Endothelial cell (in vitro differentiated cells): ENCODE data around the gene AK9. TPM values are rescaled to one million over a fixed set of nuclear protein-coding genes. Genes with fewer than 3 reads are reported as not detected.
A peak's percentile ranks its signal among the peaks of the same experiment; 100 is the strongest.

Experiments
- DNase-seq: peaks from one replicate; pipeline ENCODE4 v3.0.0; 2021; ENCODE audit warnings: low spot score
- H3K27ac Mint-ChIP-seq: one replicate; pipeline ENCODE4 v1.8.0; 2021; ENCODE audit warnings: mixed read lengths, inconsistent platforms; ENCODE audit not compliant: unreplicated experiment
- H3K27me3 Mint-ChIP-seq: one replicate; pipeline ENCODE4 v1.8.0; 2021; ENCODE audit warnings: mild to moderate bottlenecking, moderate library complexity, mixed read lengths, inconsistent platforms; ENCODE audit not compliant: unreplicated experiment
- H3K36me3 Mint-ChIP-seq: one replicate; pipeline ENCODE4 v1.8.0; 2021; ENCODE audit warnings: mild to moderate bottlenecking, low read depth, mixed read lengths, inconsistent platforms; ENCODE audit not compliant: unreplicated experiment
- H3K4me1 Mint-ChIP-seq: one replicate; pipeline ENCODE4 v1.8.0; 2021; ENCODE audit warnings: mild to moderate bottlenecking, mixed read lengths, inconsistent platforms; ENCODE audit not compliant: unreplicated experiment
- H3K4me3 Mint-ChIP-seq: one replicate; pipeline ENCODE4 v1.8.0; 2021; ENCODE audit warnings: mild to moderate bottlenecking, mixed read lengths, inconsistent platforms; ENCODE audit not compliant: unreplicated experiment
- H3K9me3 Mint-ChIP-seq: one replicate; pipeline ENCODE4 v1.8.0; 2021; ENCODE audit warnings: mixed read lengths, inconsistent platforms; ENCODE audit not compliant: unreplicated experiment
- CTCF ChIP-seq: fragments of 200-600 bp; sonication (generic); IDR thresholded peaks from one replicate; pipeline ENCODE4 v1.5.0; 2021; ENCODE audit warnings: antibody characterized with exemption; ENCODE audit not compliant: unreplicated experiment
- total RNA-seq: library from RNA; stranded (reverse); fragmentation: NEBNext Ultra II Directional; extraction: Animal tissue kit (Norgen Biotek cat#: 25700); gene quantifications from one replicate; pipeline ENCODE4 v1.2.1, GENCODE V29; 2021; ENCODE audit not compliant: unreplicated experiment

Gene AK9
- total RNA-seq, 1 donor from 2014 or later = 3.5 TPM

GRCh38 chr6:109453594-109454495 lies 237.2 kb downstream of the AK9 start:
- no peak for TF ChIP-seq CTCF
- Mint-ChIP-seq H3K27me3 (peaks cover 17% of the 10 kb centered on the region), H3K27ac (no peak overlapping the region), H3K9me3 (no peaks in the 10 kb centered on the region), H3K36me3 (no peaks in the 10 kb centered on the region), H3K4me1 (peaks cover 2% of the 10 kb centered on the region), H3K4me3 (peak overlapping the region; percentile 29)
- DNase-seq = no peak

- H3K27me3 Mint-ChIP-seq = peaks cover 17% of the 10 kb centered on the region
- no peak overlapping the region for H3K27ac Mint-ChIP-seq
- no peak for DNase-seq
- peaks cover 2% of the 10 kb centered on the region for H3K4me1 Mint-ChIP-seq
- peaks cover 5% of the 10 kb centered on the region for H3K36me3 Mint-ChIP-seq
- H3K9me3 Mint-ChIP-seq = no peaks in the 10 kb centered on the region
- H3K4me3 Mint-ChIP-seq = no peak overlapping the region
- TF ChIP-seq CTCF = no peak
These were observed 237.8 kb downstream of the AK9 start for GRCh38 chr6:109453156-109453555.

- TF ChIP-seq CTCF = no peak
- DNase-seq = no peak
- peaks cover 7% of the 10 kb centered on the region for H3K36me3 Mint-ChIP-seq
- peaks cover 2% of the 10 kb centered on the region for H3K4me1 Mint-ChIP-seq
- peaks cover 19% of the 10 kb centered on the region for H3K27me3 Mint-ChIP-seq
- no peaks in the 10 kb centered on the region for H3K9me3 Mint-ChIP-seq
- H3K27ac Mint-ChIP-seq = no peak overlapping the region
- H3K4me3 Mint-ChIP-seq = no peak overlapping the region
These were observed 238.8 kb downstream of the AK9 start for GRCh38 chr6:109452181-109452580.

GRCh38 chr6:109451376-109451775 lies 239.6 kb downstream of the AK9 start:
- H3K4me1 Mint-ChIP-seq = peaks cover 2% of the 10 kb centered on the region
- H3K9me3 Mint-ChIP-seq = no peaks in the 10 kb centered on the region
- peaks cover 10% of the 10 kb centered on the region for H3K36me3 Mint-ChIP-seq
- H3K4me3 Mint-ChIP-seq = no peak overlapping the region
- TF ChIP-seq CTCF = no peak
- H3K27ac Mint-ChIP-seq = no peak overlapping the region
- DNase-seq = no peak
- H3K27me3 Mint-ChIP-seq = peaks cover 15% of the 10 kb centered on the region

GRCh38 chr6:109450801-109451200 lies 240.2 kb downstream of the AK9 start:
- Mint-ChIP-seq H3K27ac (no peak overlapping the region), H3K36me3 (peaks cover 14% of the 10 kb centered on the region), H3K4me1 (peaks cover 2% of the 10 kb centered on the region), H3K4me3 (no peak overlapping the region), H3K27me3 (peaks cover 16% of the 10 kb centered on the region), H3K9me3 (no peaks in the 10 kb centered on the region)
- no peak for DNase-seq
- TF ChIP-seq CTCF = no peak
